ENCODE data around the gene TICRR. TPM values are rescaled to one million over a fixed set of nuclear protein-coding genes. Genes with fewer than 3 reads are reported as not detected.

TICRR gene
- total RNA-seq, 1 donor from 2014 or later: 5.2 TPM

GRCh38 chr15:89674526-89674925, 99.3 kb downstream of the TICRR start:
- Histone ChIP-seq H3K9me3 (no peaks in the 10 kb centered on the region), H3K4me3 (no peak overlapping the region), H3K27me3 (no peaks in the 10 kb centered on the region), H3K27ac (no peak overlapping the region), H3K36me3 (no peaks in the 10 kb centered on the region), H3K4me1 (peaks cover 8% of the 10 kb centered on the region)
- TF ChIP-seq CTCF (IDR thresholded peaks at IDR 0.05) (no peak), POLR2AphosphoS5 (IDR thresholded peaks at IDR 0.05; ENCODE audit: insufficient read depth in 1 of 2, low read depth in 1 of 2) (no peak), POLR2A (IDR thresholded peaks at IDR 0.05) (no peak)
- intact Hi-C loops (cut with DNase I): no loop called here
- DNase-seq (ENCODE audit: extremely low spot score in 2 of 2): no peak

DNA sequence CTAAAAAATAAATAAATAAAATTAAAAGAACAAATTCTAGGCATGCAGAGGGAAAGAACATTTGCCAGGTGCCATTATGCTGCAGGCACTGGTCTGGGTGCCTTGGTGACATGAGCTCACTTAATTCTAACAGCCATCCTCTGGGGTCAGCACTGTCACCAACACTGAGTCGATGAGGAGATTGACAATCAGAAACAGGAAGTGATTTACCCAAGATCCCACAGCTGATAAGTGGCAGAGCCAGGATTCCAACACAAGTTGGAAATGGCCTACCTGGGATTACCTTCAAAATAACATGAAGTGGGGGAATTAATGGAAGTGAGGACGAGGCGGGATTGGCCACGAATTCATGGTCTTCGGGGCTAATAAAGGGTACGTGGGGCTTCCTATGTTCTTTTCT, 100.3 kb downstream of the TICRR start:
- no peaks in the 10 kb centered on the region for H3K36me3 ChIP-seq

GRCh38 chr15:89677381-89677780, 102.1 kb downstream of the TICRR start:
- intact Hi-C loops (cut with DNase I): loop anchor here (5.0 kb wide), 1 partner anchor 495 kb away; no protein-coding TSS in a partner anchor
- Histone ChIP-seq H3K27me3 (no peaks in the 10 kb centered on the region), H3K4me1 (peaks cover 13% of the 10 kb centered on the region), H3K36me3 (no peaks in the 10 kb centered on the region), H3K9me3 (no peaks in the 10 kb centered on the region), H3K27ac (no peak overlapping the region), H3K4me3 (no peak overlapping the region)
- no peak for DNase-seq (ENCODE audit: extremely low spot score in 2 of 2)
- TF ChIP-seq CTCF (IDR thresholded peaks at IDR 0.05) (no peak), POLR2A (IDR thresholded peaks at IDR 0.05) (no peak), POLR2AphosphoS5 (IDR thresholded peaks at IDR 0.05; ENCODE audit: insufficient read depth in 1 of 2, low read depth in 1 of 2) (no peak)

More for the DNA sequence above, 100.3 kb downstream of the TICRR start:
- no peaks in the 10 kb centered on the region for H3K9me3 ChIP-seq
- no peak for DNase-seq (ENCODE audit: extremely low spot score in 2 of 2)
- no peak overlapping the region for H3K4me3 ChIP-seq
- TF ChIP-seq POLR2AphosphoS5 (IDR thresholded peaks at IDR 0.05; ENCODE audit: insufficient read depth in 1 of 2, low read depth in 1 of 2) (no peak), POLR2A (IDR thresholded peaks at IDR 0.05) (no peak), CTCF (IDR thresholded peaks at IDR 0.05) (no peak)
- H3K27me3 ChIP-seq: no peaks in the 10 kb centered on the region
- H3K4me1 ChIP-seq: peaks cover 12% of the 10 kb centered on the region
- H3K27ac ChIP-seq: no peak overlapping the region
- intact Hi-C loops (cut with DNase I): loop anchor here (5.0 kb wide), 1 partner anchor 497 kb away; no protein-coding TSS in a partner anchor

Other genes with a start within 250 kb of the TICRR start
- 50.3 TPM for gene POLG, start 240.6 kb upstream of the TICRR start, total RNA-seq
- gene RHCG, start 78.9 kb upstream of the TICRR start, total RNA-seq: 1,938 TPM
- gene KIF7, start 80.0 kb downstream of the TICRR start, total RNA-seq: 7.9 TPM
- gene PLIN1, start 103.9 kb downstream of the TICRR start, total RNA-seq: 53.3 TPM
- 4.7 TPM for gene PEX11A, start 115.3 kb downstream of the TICRR start, total RNA-seq
- not detected for gene WDR93, start 115.3 kb downstream of the TICRR start, total RNA-seq
- gene MESP1, start 175.8 kb downstream of the TICRR start, total RNA-seq: 2.7 TPM
- gene MESP2, start 200.9 kb downstream of the TICRR start, total RNA-seq: not detected
- 55.0 TPM for gene ANPEP, start 239.4 kb downstream of the TICRR start, total RNA-seq

Data from vagina (tissue), 2 donors.